ENCODE measurements around the gene IL24. TPM values are rescaled to one million over a fixed set of nuclear protein-coding genes. Genes with fewer than 3 reads are reported as not detected.
"Not testable (repeated sequence)": the region's sequence is repeated elsewhere in the genome, so short reads cannot be mapped to it uniquely, and the experiment has no call there.

IL24 gene
- polyA plus RNA-seq, 3 donors, result 0.16 TPM; not detected in 2

- Histone ChIP-seq H4K20me1 (ENCODE audit: insufficient read depth, low read length) (no peaks in the 10 kb centered on the region), H3K27me3 (ENCODE audit: control insufficient read depth in 2 of 2, insufficient read depth in 2 of 2, low read length in 2 of 2) (no peaks in the 10 kb centered on the region), H3K9me3 (replicated peaks in 1 of 2; ENCODE audit: control insufficient read depth in 1 of 2, insufficient read depth in 1 of 2, low read length in 2 of 2) (no peaks in the 10 kb centered on the region), H3K27ac (ENCODE audit: low read depth in 1 of 2, low read length in 2 of 2) (peak overlapping the region; percentile 50 to 67), H2AFZ (ENCODE audit: insufficient read depth, low read depth, low read length, poor library complexity, severe bottlenecking) (no peak overlapping the region), H3K9ac (ENCODE audit: insufficient read depth, low read length, poor library complexity, severe bottlenecking) (peak overlapping the region; percentile 1), H3K79me2 (ENCODE audit: insufficient read depth, low read length) (no peaks in the 10 kb centered on the region), H3K4me1 (ENCODE audit: control insufficient read depth in 1 of 2, insufficient read depth in 2 of 2, low read length in 2 of 2) (peaks cover 64 to 67% of the 10 kb centered on the region in 2 donors), H3K4me2 (replicated peaks; ENCODE audit: extremely low read depth, low read length, poor library complexity, severe bottlenecking) (peak overlapping the region; percentile 37), H3K36me3 (replicated peaks in 1 of 2; ENCODE audit: control insufficient read depth in 1 of 2, insufficient read depth in 2 of 2, low read length in 2 of 2) (no peaks in the 10 kb centered on the region), H3K4me3 (replicated peaks in 1 of 3; ENCODE audit: low read depth in 2 of 3, low read length in 3 of 3) (peak overlapping the region in 1 of 3 experiments; percentile 41)
- H3K27ac Mint-ChIP-seq, result peak overlapping the region in 4 of 7 donors; percentile 66 to 82 (median 74)
- intact Hi-C loops (cut with micrococcal nuclease), result no loop called here
- H3K4me3 Mint-ChIP-seq, result peak overlapping the region; percentile 13 to 59
- WGBS (ENCODE audit: insufficient coverage), result no CpG with 5 or more reads among the region's 1 CpG
- peaks cover 0 to 3% (median 2%) of the 10 kb centered on the region in 3 donors for H3K27me3 Mint-ChIP-seq (ENCODE audit: low read depth in 3 of 3)
- H3K4me1 Mint-ChIP-seq, result peaks cover 8% of the 10 kb centered on the region
- TF ChIP-seq, protein P1, sequence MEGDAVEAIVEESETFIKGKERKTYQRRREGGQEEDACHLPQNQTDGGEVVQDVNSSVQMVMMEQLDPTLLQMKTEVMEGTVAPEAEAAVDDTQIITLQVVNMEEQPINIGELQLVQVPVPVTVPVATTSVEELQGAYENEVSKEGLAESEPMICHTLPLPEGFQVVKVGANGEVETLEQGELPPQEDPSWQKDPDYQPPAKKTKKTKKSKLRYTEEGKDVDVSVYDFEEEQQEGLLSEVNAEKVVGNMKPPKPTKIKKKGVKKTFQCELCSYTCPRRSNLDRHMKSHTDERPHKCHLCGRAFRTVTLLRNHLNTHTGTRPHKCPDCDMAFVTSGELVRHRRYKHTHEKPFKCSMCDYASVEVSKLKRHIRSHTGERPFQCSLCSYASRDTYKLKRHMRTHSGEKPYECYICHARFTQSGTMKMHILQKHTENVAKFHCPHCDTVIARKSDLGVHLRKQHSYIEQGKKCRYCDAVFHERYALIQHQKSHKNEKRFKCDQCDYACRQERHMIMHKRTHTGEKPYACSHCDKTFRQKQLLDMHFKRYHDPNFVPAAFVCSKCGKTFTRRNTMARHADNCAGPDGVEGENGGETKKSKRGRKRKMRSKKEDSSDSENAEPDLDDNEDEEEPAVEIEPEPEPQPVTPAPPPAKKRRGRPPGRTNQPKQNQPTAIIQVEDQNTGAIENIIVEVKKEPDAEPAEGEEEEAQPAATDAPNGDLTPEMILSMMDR (IDR thresholded peaks at IDR 0.05), result no peak
- no peak for DNase-seq
- H3K36me3 Mint-ChIP-seq, result peaks cover 0 to 4% of the 10 kb centered on the region in 2 donors
- H3K9me3 Mint-ChIP-seq, result peaks cover 0 to 1% (median 0%) of the 10 kb centered on the region in 7 donors
Measured at GRCh38 chr1:206922524-206922923, 25.3 kb downstream of the IL24 start.

DNA sequence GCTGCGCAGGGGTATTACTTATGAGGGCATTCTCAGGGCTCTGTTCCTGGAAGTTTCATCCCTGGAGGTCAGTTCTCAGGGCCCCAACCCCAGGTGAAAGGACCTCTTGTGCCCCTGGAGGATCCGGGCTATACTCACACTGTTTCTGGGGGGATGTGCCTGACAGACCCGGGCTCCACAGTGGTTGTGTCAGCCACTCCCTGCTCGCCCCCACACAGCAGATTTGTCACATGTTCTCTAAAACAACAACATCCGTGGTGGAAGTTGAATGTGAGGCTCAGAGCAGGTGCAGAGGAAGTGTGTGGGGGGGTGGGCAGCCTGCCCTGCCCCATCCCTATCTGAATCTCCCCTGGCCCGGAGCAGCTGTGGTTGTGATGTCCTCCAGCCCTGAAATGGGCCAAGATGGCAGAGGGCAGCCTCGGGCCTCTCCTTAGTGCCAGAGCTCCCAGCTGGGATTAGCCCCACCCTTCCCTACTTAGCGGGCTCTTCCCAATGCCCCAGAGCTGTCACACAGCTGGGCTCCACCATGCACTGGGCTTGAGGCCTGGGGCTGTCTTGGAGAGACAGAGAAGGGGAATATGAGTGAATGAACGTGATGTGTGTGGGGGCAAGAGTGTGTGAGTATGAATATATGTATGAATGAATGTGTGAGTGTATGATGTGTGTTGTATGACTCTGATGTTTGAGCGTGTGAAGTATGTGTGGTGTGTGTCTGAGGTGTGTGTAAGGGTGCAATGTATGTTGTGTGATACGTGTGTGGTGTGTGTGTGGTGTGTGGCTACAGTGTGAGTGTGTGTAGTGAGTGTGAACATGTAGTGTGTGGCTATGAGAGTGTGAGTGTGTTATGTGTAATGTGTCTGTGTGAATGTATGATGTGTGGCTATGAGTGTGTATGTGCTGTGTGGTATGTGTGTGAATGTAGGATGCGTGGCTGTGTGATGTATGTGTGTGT lies 26.0 kb downstream of the IL24 start:
- 66% methylated on average over 6 of the region's 12 CpGs for WGBS (ENCODE audit: insufficient coverage)
- intact Hi-C loops (cut with micrococcal nuclease), result no loop called here
- no peaks in the 10 kb centered on the region for H3K36me3 ChIP-seq (replicated peaks in 1 of 2; ENCODE audit: control insufficient read depth in 1 of 2, insufficient read depth in 2 of 2, low read length in 2 of 2)

GRCh38 chr1:206923961-206924557 lies 26.8 kb downstream of the IL24 start:
- H3K4me3 Mint-ChIP-seq; H3K4me2 ChIP-seq (replicated peaks; ENCODE audit: extremely low read depth, low read length, poor library complexity, severe bottlenecking); H4K20me1 ChIP-seq (ENCODE audit: insufficient read depth, low read length); H3K9ac ChIP-seq (ENCODE audit: insufficient read depth, low read length, poor library complexity, severe bottlenecking); H3K36me3 Mint-ChIP-seq; H3K9me3 Mint-ChIP-seq; H3K4me3 ChIP-seq (replicated peaks in 1 of 3; ENCODE audit: low read depth in 2 of 3, low read length in 3 of 3); H3K36me3 ChIP-seq (replicated peaks in 1 of 2; ENCODE audit: control insufficient read depth in 1 of 2, insufficient read depth in 2 of 2, low read length in 2 of 2); intact Hi-C loops (cut with micrococcal nuclease); H3K27me3 ChIP-seq (ENCODE audit: control insufficient read depth in 2 of 2, insufficient read depth in 2 of 2, low read length in 2 of 2); H3K9me3 ChIP-seq (replicated peaks in 1 of 2; ENCODE audit: control insufficient read depth in 1 of 2, insufficient read depth in 1 of 2, low read length in 2 of 2); H3K27ac Mint-ChIP-seq; H3K79me2 ChIP-seq (ENCODE audit: insufficient read depth, low read length); H2AFZ ChIP-seq (ENCODE audit: insufficient read depth, low read depth, low read length, poor library complexity, severe bottlenecking); H3K27me3 Mint-ChIP-seq (ENCODE audit: low read depth in 3 of 3): not testable (repeated sequence)
- DNase-seq, result peak in 1 of 3 donors; percentile 12
- peaks cover 12% of the 10 kb centered on the region for H3K4me1 Mint-ChIP-seq
- Histone ChIP-seq H3K4me1 (ENCODE audit: control insufficient read depth in 1 of 2, insufficient read depth in 2 of 2, low read length in 2 of 2) (peaks cover 66 to 71% of the 10 kb centered on the region in 2 donors), H3K27ac (ENCODE audit: low read depth in 1 of 2, low read length in 2 of 2) (peak overlapping the region in 1 of 2 donors; percentile 82)
- 91% methylated on average over 3 of the region's 4 CpGs for WGBS (ENCODE audit: insufficient coverage)

More for the DNA sequence above, 26.0 kb downstream of the IL24 start:
- Histone ChIP-seq H3K4me3 (replicated peaks in 1 of 3; ENCODE audit: low read depth in 2 of 3, low read length in 3 of 3) (peak overlapping the region in 1 of 3 experiments; percentile 41), H3K4me1 (ENCODE audit: control insufficient read depth in 1 of 2, insufficient read depth in 2 of 2, low read length in 2 of 2) (peaks cover 66 to 71% of the 10 kb centered on the region in 2 donors), H3K9me3 (replicated peaks in 1 of 2; ENCODE audit: control insufficient read depth in 1 of 2, insufficient read depth in 1 of 2, low read length in 2 of 2) (no peaks in the 10 kb centered on the region), H3K27ac (ENCODE audit: low read depth in 1 of 2, low read length in 2 of 2) (peak overlapping the region; percentile 50 to 67), H3K27me3 (ENCODE audit: control insufficient read depth in 2 of 2, insufficient read depth in 2 of 2, low read length in 2 of 2) (no peaks in the 10 kb centered on the region), H4K20me1 (ENCODE audit: insufficient read depth, low read length) (no peaks in the 10 kb centered on the region), H3K4me2 (replicated peaks; ENCODE audit: extremely low read depth, low read length, poor library complexity, severe bottlenecking) (no peak overlapping the region), H3K79me2 (ENCODE audit: insufficient read depth, low read length) (no peaks in the 10 kb centered on the region), H2AFZ (ENCODE audit: insufficient read depth, low read depth, low read length, poor library complexity, severe bottlenecking) (peak overlapping the region; percentile 37), H3K9ac (ENCODE audit: insufficient read depth, low read length, poor library complexity, severe bottlenecking) (no peak overlapping the region)
- Mint-ChIP-seq H3K36me3 (peaks cover 0 to 2% of the 10 kb centered on the region in 2 donors), H3K27me3 (ENCODE audit: low read depth in 3 of 3) (peaks cover 0 to 3% (median 0%) of the 10 kb centered on the region in 3 donors), H3K4me1 (peaks cover 12% of the 10 kb centered on the region), H3K4me3 (no peak overlapping the region), H3K9me3 (peaks cover 0 to 2% (median 0%) of the 10 kb centered on the region in 7 donors), H3K27ac (no peak overlapping the region)
- TF ChIP-seq, protein P1 (IDR thresholded peaks at IDR 0.05), result no peak
- peak in 1 of 3 donors; percentile 12 for DNase-seq

Measured in CD14-positive monocyte (primary cell).